Activated T-helper 1 cell treated with anti-CD3 and anti-CD28 coated beads, Interleukin-12 subunit alpha, Interleukin-12 subunit beta, Interleukin-2, Interleukin-4 antibody, amounts not matched to agents 30 ng/mL and 10 ng/mL and 1 ng/mL, durations not matched to agents 14 hours and 24 hours and 36 hours (primary cell): ENCODE results near the gene SMIM41. TPM values are rescaled to one million over a fixed set of nuclear protein-coding genes. Genes with fewer than 3 reads are reported as not detected.
A peak's percentile ranks its signal among the peaks of the same experiment; 100 is the strongest.

ENCODE experiments used
- DNase-seq: peaks from one replicate; pipeline ENCODE4 v3.0.0; 2021; ENCODE audit warnings: low spot score
- H3K27ac Mint-ChIP-seq: one replicate; pipeline ENCODE4 v1.8.0; 2021; ENCODE audit warnings: mild to moderate bottlenecking, mixed read lengths
- H3K27me3 Mint-ChIP-seq: one replicate; pipeline ENCODE4 v1.8.0; 2022; ENCODE audit warnings: mild to moderate bottlenecking, moderate library complexity, mixed read lengths; ENCODE audit not compliant: insufficient read depth
- H3K36me3 Mint-ChIP-seq: one replicate; pipeline ENCODE4 v1.8.0; 2021; ENCODE audit warnings: low read depth, mixed read lengths
- H3K4me1 Mint-ChIP-seq: one replicate; pipeline ENCODE4 v1.8.0; 2021; ENCODE audit warnings: low read depth, mixed read lengths
- H3K4me3 Mint-ChIP-seq: one replicate; pipeline ENCODE4 v1.8.0; 2021; ENCODE audit warnings: mild to moderate bottlenecking, moderate library complexity, mixed read lengths
- H3K9me3 Mint-ChIP-seq: one replicate; pipeline ENCODE4 v1.8.0; 2021; ENCODE audit warnings: mixed read lengths
- intact Hi-C: fragments of 100-400 bp; cut with micrococcal nuclease; formaldehyde crosslinking; loops from one replicate; pipeline ENCODE4 v1.15.1; 2024
- total RNA-seq: library from RNA; stranded (reverse); gene quantifications from 2 replicates; pipeline ENCODE4 v1.2.3, GENCODE V29; 2022

The SMIM41 gene
- total RNA-seq, 1 donor from 2014 or later = not detected

GRCh38 chr12:52042706-52043385 lies 36.7 kb upstream of the SMIM41 start:
- peaks cover 54% of the 10 kb centered on the region for H3K4me1 Mint-ChIP-seq
- intact Hi-C loops = no loop called here

GRCh38 chr12:52043386-52044212 lies 35.9 kb upstream of the SMIM41 start:
- Mint-ChIP-seq H3K36me3 (no peaks in the 10 kb centered on the region), H3K27ac (no peak overlapping the region), H3K9me3 (no peaks in the 10 kb centered on the region), H3K27me3 (peaks cover 5% of the 10 kb centered on the region), H3K4me1 (peaks cover 47% of the 10 kb centered on the region), H3K4me3 (no peak overlapping the region)
- intact Hi-C loops = no loop called here
- DNase-seq = no peak

More at GRCh38 chr12:52042706-52043385, 36.7 kb upstream of the SMIM41 start:
- DNase-seq = no peak
- H3K27ac Mint-ChIP-seq = no peak overlapping the region
- H3K27me3 Mint-ChIP-seq = peaks cover 9% of the 10 kb centered on the region
- no peaks in the 10 kb centered on the region for H3K36me3 Mint-ChIP-seq
- no peak overlapping the region for H3K4me3 Mint-ChIP-seq
- no peaks in the 10 kb centered on the region for H3K9me3 Mint-ChIP-seq

- H3K27ac Mint-ChIP-seq = no peak overlapping the region
- no peaks in the 10 kb centered on the region for H3K9me3 Mint-ChIP-seq
- H3K36me3 Mint-ChIP-seq = peaks cover 2% of the 10 kb centered on the region
- H3K4me1 Mint-ChIP-seq = peaks cover 44% of the 10 kb centered on the region
- no peak for DNase-seq
- intact Hi-C loops = no loop called here
- H3K4me3 Mint-ChIP-seq = no peak overlapping the region
- peaks cover 2% of the 10 kb centered on the region for H3K27me3 Mint-ChIP-seq
Observed at GRCh38 chr12:52044292-52044983, 35.1 kb upstream of the SMIM41 start.

DNA sequence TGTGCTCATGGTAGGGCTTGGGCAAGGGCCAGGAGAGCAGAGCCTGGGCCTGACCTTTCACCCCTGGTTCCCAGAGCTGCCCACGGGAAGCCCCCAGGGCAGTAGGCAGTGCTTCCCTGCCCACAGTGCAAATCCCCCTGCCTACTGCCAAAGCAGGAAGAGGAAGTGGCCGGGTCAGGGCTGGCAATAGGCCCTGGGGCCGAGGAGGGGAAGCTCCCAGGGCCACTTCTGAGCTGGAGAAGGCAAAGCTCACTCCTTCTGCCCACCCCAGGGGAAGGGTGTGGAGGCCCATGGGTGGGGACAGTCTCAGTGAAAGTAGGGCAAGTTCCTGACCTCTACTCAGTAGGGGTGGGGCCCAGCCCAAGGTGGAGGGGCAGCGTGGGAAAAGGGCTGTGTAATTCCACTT lies 33.7 kb upstream of the SMIM41 start:
- Mint-ChIP-seq H3K4me3 (no peak overlapping the region), H3K27me3 (peaks cover 2% of the 10 kb centered on the region), H3K9me3 (no peaks in the 10 kb centered on the region), H3K4me1 (peaks cover 42% of the 10 kb centered on the region), H3K27ac (peak overlapping the region; percentile 34), H3K36me3 (peaks cover 3% of the 10 kb centered on the region)
- no peak for DNase-seq
- intact Hi-C loops = no loop called here

DNA sequence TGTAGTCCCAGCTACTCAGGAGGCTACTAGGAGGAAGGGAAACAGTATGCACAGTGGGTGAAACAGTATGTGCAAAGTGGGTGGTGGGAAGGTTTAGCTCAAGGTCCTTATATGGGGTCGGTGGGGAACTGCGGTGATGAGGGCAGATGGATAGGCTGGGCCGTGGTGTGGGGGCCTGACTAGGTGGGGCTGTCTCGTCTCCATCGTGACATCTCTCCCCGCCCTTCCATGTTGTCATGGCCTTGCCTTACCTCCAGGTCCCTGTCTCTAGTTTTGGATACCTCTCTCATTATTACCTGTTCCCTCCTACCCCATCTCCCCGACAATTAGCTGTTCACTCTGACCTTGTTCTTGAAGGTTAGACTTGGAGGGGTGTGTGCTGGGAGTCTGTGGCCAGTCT lies 32.6 kb upstream of the SMIM41 start:
- Mint-ChIP-seq H3K9me3 (no peaks in the 10 kb centered on the region), H3K36me3 (peaks cover 6% of the 10 kb centered on the region), H3K27me3 (no peaks in the 10 kb centered on the region), H3K27ac (peak overlapping the region; percentile 35), H3K4me1 (peaks cover 38% of the 10 kb centered on the region), H3K4me3 (no peak overlapping the region)
- no peak for DNase-seq
- intact Hi-C loops = no loop called here

DNA sequence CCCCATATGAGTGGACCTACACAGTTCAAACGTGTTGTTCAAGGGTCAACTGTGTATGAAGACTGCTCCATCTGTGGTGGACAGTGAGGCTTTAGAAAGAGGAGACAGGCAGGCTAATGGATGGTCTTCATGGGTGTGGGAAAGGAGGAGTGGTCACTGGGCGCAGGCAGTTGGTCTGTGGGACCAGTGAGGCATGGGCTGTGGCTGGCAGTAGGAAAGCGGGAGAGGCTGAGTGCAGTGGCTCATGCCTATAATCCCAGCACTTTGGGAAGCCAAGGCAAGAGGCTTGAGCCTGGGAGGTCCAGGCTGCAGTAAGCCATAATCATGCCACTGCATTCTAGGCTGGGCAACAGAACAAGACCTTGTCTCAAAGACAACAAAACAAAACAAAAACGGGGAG lies 30.2 kb upstream of the SMIM41 start:
- Mint-ChIP-seq H3K27ac (peak overlapping the region; percentile 63), H3K27me3 (no peaks in the 10 kb centered on the region), H3K9me3 (no peaks in the 10 kb centered on the region), H3K4me3 (peak overlapping the region; percentile 96), H3K36me3 (peaks cover 9% of the 10 kb centered on the region), H3K4me1 (peaks cover 47% of the 10 kb centered on the region)
- DNase-seq = no peak
- intact Hi-C loops = no loop called here

- intact Hi-C loops = loop anchor here (5.0 kb wide), 1 partner anchor 877 kb away; the partner anchor contains the start of gene TFCP2
- DNase-seq = no peak
- no peaks in the 10 kb centered on the region for H3K27me3 Mint-ChIP-seq
- H3K4me1 Mint-ChIP-seq = peaks cover 47% of the 10 kb centered on the region
- peaks cover 12% of the 10 kb centered on the region for H3K36me3 Mint-ChIP-seq
- peak overlapping the region; percentile 63 for H3K27ac Mint-ChIP-seq
- no peaks in the 10 kb centered on the region for H3K9me3 Mint-ChIP-seq
- H3K4me3 Mint-ChIP-seq = peak overlapping the region; percentile 96
Observed at GRCh38 chr12:52049688-52050087, 29.8 kb upstream of the SMIM41 start.

DNA sequence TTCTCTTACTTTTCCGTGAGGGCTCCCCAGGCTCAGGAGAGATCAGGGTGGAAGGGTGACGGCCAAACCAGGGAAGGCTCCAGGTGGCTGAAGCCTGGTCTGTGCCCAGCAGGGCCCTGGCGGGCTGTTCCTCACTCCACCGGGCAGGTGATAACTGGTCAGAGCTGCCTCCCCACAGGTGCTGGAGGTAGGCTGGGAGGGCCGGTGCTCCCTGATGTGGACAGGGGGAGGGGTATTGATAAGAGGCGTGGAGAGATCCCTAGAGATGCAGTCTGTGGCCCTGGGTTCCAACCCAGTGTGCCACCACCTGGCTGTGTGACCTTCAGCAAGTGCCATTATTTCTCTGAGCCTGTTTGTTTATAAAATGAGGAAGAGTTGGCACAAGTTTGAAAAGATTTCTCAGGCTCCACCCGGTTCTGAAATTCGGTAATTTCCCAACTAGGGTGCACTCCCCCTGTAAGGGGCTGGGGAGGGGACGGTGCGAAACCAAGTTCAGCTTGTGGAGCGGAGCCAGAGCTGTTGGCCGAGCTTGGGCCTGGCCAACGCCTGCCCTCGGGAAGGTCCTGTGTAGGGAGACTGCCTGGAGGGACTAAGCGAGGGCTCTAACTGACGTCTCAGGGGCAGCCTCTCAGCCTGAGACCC lies 29.3 kb upstream of the SMIM41 start:
- peaks cover 47% of the 10 kb centered on the region for H3K4me1 Mint-ChIP-seq
- H3K36me3 Mint-ChIP-seq = peaks cover 13% of the 10 kb centered on the region
- no peaks in the 10 kb centered on the region for H3K27me3 Mint-ChIP-seq
- intact Hi-C loops = loop anchor here (5.0 kb wide), 1 partner anchor 878 kb away; the partner anchor contains the start of gene TFCP2
- no peaks in the 10 kb centered on the region for H3K9me3 Mint-ChIP-seq
- no peak for DNase-seq
- peak overlapping the region; percentile 96 for H3K4me3 Mint-ChIP-seq
- H3K27ac Mint-ChIP-seq = peak overlapping the region; percentile 63

- peaks cover 42% of the 10 kb centered on the region for H3K4me1 Mint-ChIP-seq
- peak; percentile 96 for DNase-seq
- H3K27ac Mint-ChIP-seq = peak within 1 kb of the TSS; percentile 92
- intact Hi-C loops = loop anchor here (1.0 to 5.0 kb wide), 9 partner anchors 14 to 955 kb away; partner anchors contain the start of genes ACVR1B, ATG101, EIF4B and TFCP2
- peak within 1 kb of the TSS; percentile 96 for H3K4me3 Mint-ChIP-seq
- peaks cover 13% of the 10 kb centered on the region for H3K36me3 Mint-ChIP-seq
- H3K9me3 Mint-ChIP-seq = no peaks in the 10 kb centered on the region
- H3K27me3 Mint-ChIP-seq = no peaks in the 10 kb centered on the region
Observed at GRCh38 chr12:52050758-52051541, 28.6 kb upstream of the SMIM41 start, which contains the start of gene NR4A1. NR4A1 (plus strand) TSS chr12:52051442; CDS start chr12:52054329, 2,887 bp downstream.

DNA sequence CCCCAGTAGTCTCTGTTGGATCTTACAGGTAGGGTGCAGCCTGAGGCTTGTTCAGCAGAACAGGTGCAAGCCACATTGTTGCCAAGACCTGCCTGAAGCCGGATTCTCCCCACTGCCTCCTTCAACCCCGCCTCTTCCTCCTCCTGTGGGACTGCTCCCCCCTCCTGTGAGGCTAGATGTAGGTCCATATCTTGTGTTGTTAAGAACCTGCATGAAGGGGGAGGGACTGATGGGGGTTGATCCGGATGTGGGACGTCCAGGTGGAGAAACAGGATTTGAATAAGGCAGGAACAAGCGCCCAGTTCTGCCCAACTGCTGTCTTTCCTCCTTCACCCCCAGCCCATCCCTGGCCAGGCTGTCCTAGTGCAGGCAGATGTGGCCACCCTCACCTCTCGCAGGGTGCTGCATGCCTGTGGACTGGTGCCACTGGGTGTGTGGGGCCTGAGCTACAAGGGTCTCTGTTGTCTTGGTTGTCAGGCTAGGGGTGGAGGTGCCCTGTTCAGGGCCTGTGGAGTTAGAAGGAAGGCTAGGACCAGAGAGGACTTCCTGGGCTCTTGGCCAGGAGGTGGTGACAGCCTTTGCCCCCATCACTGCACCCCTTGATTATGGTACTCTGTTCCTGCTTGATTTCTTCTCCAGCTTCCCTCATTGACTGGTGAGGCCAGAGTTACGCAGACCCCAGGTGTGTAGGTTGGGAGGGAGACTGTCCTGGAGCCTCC lies 26.9 kb upstream of the SMIM41 start:
- Mint-ChIP-seq H3K4me3 (peak overlapping the region; percentile 96), H3K4me1 (peaks cover 35% of the 10 kb centered on the region), H3K36me3 (peaks cover 25% of the 10 kb centered on the region), H3K9me3 (no peaks in the 10 kb centered on the region), H3K27me3 (no peaks in the 10 kb centered on the region), H3K27ac (peak overlapping the region; percentile 92)
- intact Hi-C loops = loop anchor here (5.0 kb wide), 1 partner anchor 880 kb away; the partner anchor contains the start of gene TFCP2
- no peak for DNase-seq

- no peak for DNase-seq
- H3K9me3 Mint-ChIP-seq = no peaks in the 10 kb centered on the region
- intact Hi-C loops = loop anchor here (5.0 kb wide), 1 partner anchor 881 kb away; the partner anchor contains the start of gene TFCP2
- peaks cover 28% of the 10 kb centered on the region for H3K36me3 Mint-ChIP-seq
- peaks cover 35% of the 10 kb centered on the region for H3K4me1 Mint-ChIP-seq
- H3K27ac Mint-ChIP-seq = no peak overlapping the region
- no peaks in the 10 kb centered on the region for H3K27me3 Mint-ChIP-seq
- H3K4me3 Mint-ChIP-seq = peak overlapping the region; percentile 96
Observed at GRCh38 chr12:52053536-52054209, 25.8 kb upstream of the SMIM41 start.
